ENCODE data around the gene MATN4. TPM values are rescaled to one million over a fixed set of nuclear protein-coding genes. Genes with fewer than 3 reads are reported as not detected.

Gene MATN4
- total and polyA plus RNA-seq, 2 of the 4 experiments (the other 2 are of a cell fraction): 0.12 TPM; not detected in 1

DNA sequence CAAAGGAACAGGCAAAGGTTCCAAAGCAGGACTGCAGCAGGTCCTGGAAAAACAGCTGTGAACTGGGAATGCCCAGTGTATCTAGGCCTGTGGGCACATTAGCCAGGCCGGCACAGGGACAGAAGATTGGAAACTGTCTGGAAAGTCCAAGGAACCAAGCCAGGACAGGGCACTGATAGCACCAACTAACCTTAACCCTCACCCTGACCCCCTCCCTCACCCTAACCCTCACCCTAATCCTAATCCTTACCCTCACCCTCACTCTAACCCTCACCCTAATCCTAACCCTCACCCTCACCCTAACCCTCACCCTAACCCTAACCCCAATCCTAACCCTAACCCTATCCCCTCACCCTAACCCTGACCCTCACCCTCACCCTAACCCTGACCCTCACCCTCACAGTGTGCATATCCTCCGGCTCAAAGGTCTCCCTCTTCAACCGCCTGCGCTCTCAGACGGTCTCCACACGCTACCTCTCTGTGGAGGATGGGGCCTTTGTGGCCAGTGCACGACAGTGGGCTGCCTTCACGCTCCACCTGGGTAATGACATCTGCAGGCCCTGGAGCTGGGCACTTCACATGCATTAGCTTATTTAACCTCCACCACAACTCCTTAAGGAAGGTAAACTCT, 5.1 kb upstream of the MATN4 start:
- POLR2A ChIA-PET (ENCODE audit: unreplicated experiment): no interaction called here
- BruUV-seq (replicated peaks): no TSS peak
- Histone ChIP-seq H3K4ac (ENCODE audit: low read depth, low read length) (no peak overlapping the region), H3K56ac (ENCODE audit: extremely low read depth, insufficient read depth, low read length) (no peak overlapping the region), H3K9ac (ENCODE audit: low read depth, low read length) (no peak overlapping the region), H4K91ac (ENCODE audit: insufficient read depth, low read depth, low read length) (no peak overlapping the region), H2BK120ac (ENCODE audit: low read depth, low read length) (no peak overlapping the region), H4K20me1 (ENCODE audit: insufficient read depth, low read length) (no peaks in the 10 kb centered on the region), H3K27me3 (ENCODE audit: control insufficient read depth, insufficient read depth, low read length) (peaks cover 37% of the 10 kb centered on the region), H4K8ac (ENCODE audit: low read depth in 2 of 2, low read length in 2 of 2) (no peak overlapping the region), H3K4me3 (ENCODE audit: insufficient read depth, low read depth, low read length) (no peak overlapping the region), H3K18ac (ENCODE audit: low read depth, low read length) (no peak overlapping the region), H3K4me1 (ENCODE audit: control insufficient read depth, insufficient read depth, low read length) (no peaks in the 10 kb centered on the region), H2AK5ac (ENCODE audit: low read depth, low read length) (no peak overlapping the region), H2BK15ac (ENCODE audit: low read depth, low read length) (no peak overlapping the region), H3K79me1 (ENCODE audit: low read depth in 1 of 2, low read length in 2 of 2) (no peaks in the 10 kb centered on the region), H3K36me3 (ENCODE audit: control insufficient read depth, insufficient read depth, low read length) (no peaks in the 10 kb centered on the region), H2BK5ac (ENCODE audit: low read depth, low read length, poor library complexity, severe bottlenecking) (no peak overlapping the region), H2BK20ac (ENCODE audit: low read depth, low read length) (no peak overlapping the region), H2AFZ (replicated peaks; ENCODE audit: low read length, poor library complexity) (no peak overlapping the region), H3K14ac (replicated peaks; ENCODE audit: low read depth, low read length) (no peak overlapping the region), H3K9me3 (ENCODE audit: control insufficient read depth, insufficient read depth, low read length) (no peaks in the 10 kb centered on the region), H2AK9ac (replicated peaks; ENCODE audit: low read depth, low read length, poor library complexity) (no peak overlapping the region), H3K27ac (ENCODE audit: insufficient read depth, low read length) (no peak overlapping the region), H4K5ac (ENCODE audit: low read depth, low read length) (no peak overlapping the region), H3K23ac (ENCODE audit: low read depth, low read length) (no peak overlapping the region), H3K4me2 (ENCODE audit: low read depth, low read length) (no peak overlapping the region), H3K9me1 (ENCODE audit: insufficient read depth, low read length) (no peaks in the 10 kb centered on the region)
- DNase-seq (no peak), ATAC-seq (ENCODE audit: low read depth) (no peak)
- dilution Hi-C loops (cut with HindIII; ENCODE audit: low sequenced_read_pairs, unreplicated experiment): no loop called here
- intact Hi-C loops (cut with micrococcal nuclease): loop anchor here (5.0 kb wide), 1 partner anchor 264 kb away; the partner anchor contains the start of gene WFDC8
- 100% methylated on average over 1 of the region's 8 CpGs; no CpG with 5 or more reads in 1 of the 2 experiments for whole genome bisulfite sequencing, 2 experiments (ENCODE audit: extremely low coverage in 2 of 2, insufficient read length in 1 of 2)
- in situ Hi-C loops (cut with MboI; ENCODE audit: low sequenced_read_pairs): no loop called here
- CTCF ChIA-PET: interaction anchor here (0.6 to 1.5 kb wide), 3 partner anchors 19 to 645 kb away, joined by 3 to 5 read pairs (median 3); no protein-coding TSS in a partner anchor
- TF ChIP-seq NFE2L2 (IDR thresholded peaks at IDR 0.05; ENCODE audit: low read depth, low read length) (no peak), MAFK (IDR thresholded peaks at IDR 0.05; ENCODE audit: low read depth, low read length) (no peak), SMC3 (IDR thresholded peaks at IDR 0.05; ENCODE audit: low read depth, low read length) (no peak), RFX5 (IDR thresholded peaks at IDR 0.05; ENCODE audit: low read depth, low read length) (no peak), RCOR1 (IDR thresholded peaks at IDR 0.05; ENCODE audit: insufficient replicate concordance, low read length) (no peak), FOS (IDR thresholded peaks at IDR 0.05; ENCODE audit: low read depth, low read length) (no peak), RAD21 (IDR thresholded peaks at IDR 0.05; ENCODE audit: low read length) (no peak)
- TF ChIP-seq, protein P1, sequence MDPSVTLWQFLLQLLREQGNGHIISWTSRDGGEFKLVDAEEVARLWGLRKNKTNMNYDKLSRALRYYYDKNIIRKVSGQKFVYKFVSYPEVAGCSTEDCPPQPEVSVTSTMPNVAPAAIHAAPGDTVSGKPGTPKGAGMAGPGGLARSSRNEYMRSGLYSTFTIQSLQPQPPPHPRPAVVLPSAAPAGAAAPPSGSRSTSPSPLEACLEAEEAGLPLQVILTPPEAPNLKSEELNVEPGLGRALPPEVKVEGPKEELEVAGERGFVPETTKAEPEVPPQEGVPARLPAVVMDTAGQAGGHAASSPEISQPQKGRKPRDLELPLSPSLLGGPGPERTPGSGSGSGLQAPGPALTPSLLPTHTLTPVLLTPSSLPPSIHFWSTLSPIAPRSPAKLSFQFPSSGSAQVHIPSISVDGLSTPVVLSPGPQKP (IDR thresholded peaks at IDR 0.05; ENCODE audit: borderline replicate concordance, low read depth, low read length): no peak
- TF ChIP-seq, protein P2, sequence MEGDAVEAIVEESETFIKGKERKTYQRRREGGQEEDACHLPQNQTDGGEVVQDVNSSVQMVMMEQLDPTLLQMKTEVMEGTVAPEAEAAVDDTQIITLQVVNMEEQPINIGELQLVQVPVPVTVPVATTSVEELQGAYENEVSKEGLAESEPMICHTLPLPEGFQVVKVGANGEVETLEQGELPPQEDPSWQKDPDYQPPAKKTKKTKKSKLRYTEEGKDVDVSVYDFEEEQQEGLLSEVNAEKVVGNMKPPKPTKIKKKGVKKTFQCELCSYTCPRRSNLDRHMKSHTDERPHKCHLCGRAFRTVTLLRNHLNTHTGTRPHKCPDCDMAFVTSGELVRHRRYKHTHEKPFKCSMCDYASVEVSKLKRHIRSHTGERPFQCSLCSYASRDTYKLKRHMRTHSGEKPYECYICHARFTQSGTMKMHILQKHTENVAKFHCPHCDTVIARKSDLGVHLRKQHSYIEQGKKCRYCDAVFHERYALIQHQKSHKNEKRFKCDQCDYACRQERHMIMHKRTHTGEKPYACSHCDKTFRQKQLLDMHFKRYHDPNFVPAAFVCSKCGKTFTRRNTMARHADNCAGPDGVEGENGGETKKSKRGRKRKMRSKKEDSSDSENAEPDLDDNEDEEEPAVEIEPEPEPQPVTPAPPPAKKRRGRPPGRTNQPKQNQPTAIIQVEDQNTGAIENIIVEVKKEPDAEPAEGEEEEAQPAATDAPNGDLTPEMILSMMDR (conservative IDR thresholded peaks at IDR 0.05; ENCODE audit: low read depth, low read length): no peak

Data from IMR-90 (cell line).